Stomach (tissue), 9 donors: Measurements from ENCODE around the gene GCSAM. TPM values are rescaled to one million over a fixed set of nuclear protein-coding genes. Genes with fewer than 3 reads are reported as not detected.

Source experiments
- DNase-seq, 2 donors: peaks; one replicate each; pipeline versions ENCODE4 v3.0.0 to v3.0.0-alpha.2; 2013 to 2019
- H3K27ac ChIP-seq, 5 donors: fragments of 200-600 bp in 4 of 5; sonication (generic) in 4 of 5; one replicate each; pipeline ENCODE4 v1.5.1; 2013 to 2019; ENCODE audit warnings: mild to moderate bottlenecking in 1 of 5, moderate library complexity in 1 of 5
- H3K27me3 ChIP-seq, 3 donors: fragments of 200-600 bp; sonication (generic); one replicate each; pipeline ENCODE4 v1.5.1; 2017 to 2019; ENCODE audit warnings: mixed run types in 1 of 3
- H3K36me3 ChIP-seq, 4 donors: fragments of 200-600 bp; sonication (generic); 1 replicate in 3 of 4; 2 replicates in 1 of 4; pipeline ENCODE4 v1.5.1; 2016 to 2019
- H3K4me1 ChIP-seq, 4 donors: fragments of 200-600 bp; sonication (generic); one replicate each; pipeline ENCODE4 v1.5.1; 2016 to 2019
- H3K4me3 ChIP-seq, 4 donors: fragments of 200-600 bp; sonication (generic) in 3 of 4; one replicate each; pipeline ENCODE4 v1.5.1; 2016 to 2019; ENCODE audit warnings: mild to moderate bottlenecking in 1 of 4
- H3K9me3 ChIP-seq, 4 donors: fragments of 200-600 bp; sonication (generic); one replicate each; pipeline ENCODE4 v1.5.1; 2016 to 2019
- EP300 ChIP-seq: sonication (generic); formaldehyde crosslinking; IDR thresholded peaks from one replicate; pipeline ENCODE4 v1.6.1; 2017; ENCODE audit warnings: antibody characterized with exemption
- POLR2A ChIP-seq, 4 donors: fragments of 450-650 bp; IDR thresholded peaks; one replicate each; pipeline ENCODE4 v1.6.1; 2016; ENCODE audit warnings: antibody characterized with exemption in 4 of 4, control low read depth in 2 of 4, mild to moderate bottlenecking in 1 of 4, moderate library complexity in 1 of 4
- POLR2AphosphoS5 ChIP-seq, 3 donors: sonication (generic); formaldehyde crosslinking; IDR thresholded peaks; one replicate each; pipeline ENCODE4 v1.6.1; 2016; ENCODE audit warnings: antibody characterized with exemption in 3 of 3
- WGBS, 5 donors: extraction: QIAGEN DNeasy Blood & Tissue Kit in 3 of 5; methylation state at CpG; one replicate each; pipeline versions ENCODE4 v1.1.5 to v1.1.7; 2013 to 2018; 5-methylcytosine and 5-hydroxymethylcytosine counted together
- intact Hi-C: fragments of 100-400 bp; cut with DNase I; formaldehyde crosslinking; loops from one replicate; pipeline ENCODE4 v1.15.1; 2023; ENCODE audit warnings: low total_unique reads
- polyA plus RNA-seq, 3 donors: library from polyadenylated mRNA; stranded (reverse); fragments of 200-250 nt; gene quantifications; one replicate each; pipeline ENCODE4 v1.2.3, GENCODE V29; 2013
- total RNA-seq, 5 donors: library from RNA; depleted of rRNA; stranded (reverse); fragments of >200 nt; gene quantifications; one replicate each; pipeline versions ENCODE4 v1.1.0 to v1.2.3, GENCODE V29; 2014 to 2016
- TF ChIP-seq, protein P1 (sequence below), 7 experiments: fragments of 450-650 bp in 4 of 7; fragments of 200-600 bp in 3 of 7; sonication (generic) in 3 of 7; IDR thresholded peaks; one replicate each; pipeline ENCODE4 v1.5.1; 2016 to 2019; ENCODE audit warnings: antibody characterized with exemption in 7 of 7, control low read depth in 2 of 7, mild to moderate bottlenecking in 1 of 7
- donor health status: healthy with polysubstance abuse.
- donor health status: Bipolar disorder and iron deficiency.
- donor health status: healthy.

Gene GCSAM
- total and polyA plus RNA-seq, 8 donors, result 0.73 to 2.3 (median 2.3) TPM; not detected in 5

DNA sequence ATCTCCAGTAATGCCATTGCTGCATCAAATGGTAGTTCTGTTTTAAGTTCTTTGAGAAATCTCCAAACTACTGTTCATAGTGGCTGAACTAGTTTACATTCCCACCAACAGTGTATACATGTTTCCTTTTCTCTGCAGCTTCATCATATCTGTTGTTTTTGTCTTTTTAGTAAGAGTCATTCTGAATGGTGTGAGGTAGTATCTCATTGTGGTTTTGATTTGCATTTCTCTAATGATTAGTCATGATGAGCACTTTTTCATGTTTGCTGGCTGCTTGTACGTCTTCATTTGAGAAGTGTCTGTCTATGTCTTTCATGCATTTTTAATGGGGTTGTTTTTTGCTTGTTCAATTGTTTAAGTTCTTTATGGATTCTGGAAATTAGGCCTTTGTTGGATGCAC, 10.2 kb upstream of the GCSAM start:
- Histone ChIP-seq H3K4me3 (no peak overlapping the region), H3K4me1 (no peaks in the 10 kb centered on the region), H3K27me3 (no peaks in the 10 kb centered on the region), H3K36me3 (no peaks in the 10 kb centered on the region), H3K9me3 (peaks cover 0 to 25% (median 7%) of the 10 kb centered on the region in 4 donors), H3K27ac (no peak overlapping the region)
- intact Hi-C loops, result no loop called here
- no peak for DNase-seq
- 79 to 95% (median 89%) methylated on average over 1 of the region's 1 CpG for WGBS, 5 donors
- TF ChIP-seq EP300 (no peak), POLR2AphosphoS5 (IDR thresholded peaks at IDR 0.05) (no peak), POLR2A (IDR thresholded peaks at IDR 0.05) (no peak)
- TF ChIP-seq, protein P1, sequence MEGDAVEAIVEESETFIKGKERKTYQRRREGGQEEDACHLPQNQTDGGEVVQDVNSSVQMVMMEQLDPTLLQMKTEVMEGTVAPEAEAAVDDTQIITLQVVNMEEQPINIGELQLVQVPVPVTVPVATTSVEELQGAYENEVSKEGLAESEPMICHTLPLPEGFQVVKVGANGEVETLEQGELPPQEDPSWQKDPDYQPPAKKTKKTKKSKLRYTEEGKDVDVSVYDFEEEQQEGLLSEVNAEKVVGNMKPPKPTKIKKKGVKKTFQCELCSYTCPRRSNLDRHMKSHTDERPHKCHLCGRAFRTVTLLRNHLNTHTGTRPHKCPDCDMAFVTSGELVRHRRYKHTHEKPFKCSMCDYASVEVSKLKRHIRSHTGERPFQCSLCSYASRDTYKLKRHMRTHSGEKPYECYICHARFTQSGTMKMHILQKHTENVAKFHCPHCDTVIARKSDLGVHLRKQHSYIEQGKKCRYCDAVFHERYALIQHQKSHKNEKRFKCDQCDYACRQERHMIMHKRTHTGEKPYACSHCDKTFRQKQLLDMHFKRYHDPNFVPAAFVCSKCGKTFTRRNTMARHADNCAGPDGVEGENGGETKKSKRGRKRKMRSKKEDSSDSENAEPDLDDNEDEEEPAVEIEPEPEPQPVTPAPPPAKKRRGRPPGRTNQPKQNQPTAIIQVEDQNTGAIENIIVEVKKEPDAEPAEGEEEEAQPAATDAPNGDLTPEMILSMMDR (IDR thresholded peaks at IDR 0.05), result no peak

DNA sequence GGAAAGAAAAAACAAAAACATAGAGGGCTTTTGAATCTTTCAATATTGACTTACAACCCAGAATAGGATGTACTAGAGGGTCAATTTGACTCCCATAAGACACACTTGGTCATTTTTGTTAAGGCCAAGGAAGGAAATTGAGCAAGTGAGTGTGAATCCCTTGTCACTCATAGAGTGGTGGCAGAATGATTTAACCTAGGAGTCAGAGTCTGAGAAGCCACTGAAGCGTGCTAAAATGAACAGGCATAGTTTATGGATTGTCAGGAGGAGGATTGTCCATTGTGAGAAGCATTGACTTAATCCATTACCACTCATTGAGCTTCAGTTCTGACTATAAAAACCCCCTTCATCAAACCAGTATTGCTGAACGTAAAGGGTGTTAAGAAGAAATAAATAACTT, 8.2 kb upstream of the GCSAM start:
- H3K36me3 ChIP-seq, result no peaks in the 10 kb centered on the region
- no peak overlapping the region for H3K27ac ChIP-seq
- H3K4me3 ChIP-seq, result no peak overlapping the region
- no peaks in the 10 kb centered on the region for H3K27me3 ChIP-seq
- peaks cover 0 to 12% (median 0%) of the 10 kb centered on the region in 4 donors for H3K9me3 ChIP-seq
- peaks cover 0 to 12% (median 0%) of the 10 kb centered on the region in 4 donors for H3K4me1 ChIP-seq
- 62 to 87% (median 84%) methylated on average over 2 of the region's 2 CpGs for WGBS, 5 donors
- intact Hi-C loops, result no loop called here
- DNase-seq, result no peak
- TF ChIP-seq POLR2A (IDR thresholded peaks at IDR 0.05) (no peak), EP300 (no peak), POLR2AphosphoS5 (IDR thresholded peaks at IDR 0.05) (no peak)
- TF ChIP-seq, protein P1 (IDR thresholded peaks at IDR 0.05), result no peak

DNA sequence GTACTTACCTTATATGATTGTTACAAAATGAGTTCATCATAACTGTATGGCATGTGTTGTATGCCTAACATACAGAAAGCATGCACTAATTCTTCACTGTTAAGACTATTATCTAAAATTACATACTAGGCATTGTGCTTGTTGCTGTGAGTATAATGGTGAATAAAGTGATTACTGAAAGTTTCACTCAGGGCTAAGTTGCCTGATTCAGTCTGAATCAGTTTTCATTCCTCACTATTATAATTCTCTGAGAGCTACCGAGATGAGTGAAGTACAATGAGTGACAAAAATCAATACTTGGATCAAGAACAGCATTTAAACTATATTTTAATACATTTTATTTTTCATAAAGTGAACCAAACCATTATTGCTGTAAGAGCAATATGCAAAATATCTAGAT, 7.5 kb upstream of the GCSAM start:
- no peaks in the 10 kb centered on the region for H3K36me3 ChIP-seq
- H3K4me3 ChIP-seq, result no peak overlapping the region
- intact Hi-C loops, result no loop called here
- H3K27ac ChIP-seq, result no peak overlapping the region
- WGBS, 5 donors, result 71 to 91% (median 87%) methylated on average over 1 of the region's 1 CpG
- no peaks in the 10 kb centered on the region for H3K27me3 ChIP-seq
- TF ChIP-seq EP300 (no peak), POLR2A (IDR thresholded peaks at IDR 0.05) (no peak), POLR2AphosphoS5 (IDR thresholded peaks at IDR 0.05) (no peak)
- TF ChIP-seq, protein P1 (IDR thresholded peaks at IDR 0.05), result no peak
- H3K9me3 ChIP-seq, result peaks cover 0 to 12% (median 0%) of the 10 kb centered on the region in 4 donors
- DNase-seq, result no peak
- peaks cover 0 to 16% (median 2%) of the 10 kb centered on the region in 4 donors for H3K4me1 ChIP-seq

GRCh38 chr3:112138219-112138969, 5.3 kb upstream of the GCSAM start:
- H3K27ac ChIP-seq, result no peak overlapping the region
- no peaks in the 10 kb centered on the region for H3K27me3 ChIP-seq
- no peak for TF ChIP-seq POLR2A (IDR thresholded peaks at IDR 0.05)
- no peak for TF ChIP-seq EP300
- no peak for TF ChIP-seq POLR2AphosphoS5 (IDR thresholded peaks at IDR 0.05)
- TF ChIP-seq, protein P1 (IDR thresholded peaks at IDR 0.05), result no peak
- no peaks in the 10 kb centered on the region for H3K36me3 ChIP-seq
- 26 to 56% (median 33%) methylated on average over 1 of the region's 1 CpG for WGBS, 5 donors
- H3K4me1 ChIP-seq, result peaks cover 4 to 36% (median 18%) of the 10 kb centered on the region in 4 donors
- intact Hi-C loops, result no loop called here
- no peak overlapping the region for H3K4me3 ChIP-seq
- DNase-seq, result no peak
- peaks cover 0 to 3% (median 0%) of the 10 kb centered on the region in 4 donors for H3K9me3 ChIP-seq
